NCI-H2081 (cell line): ENCODE measurements around the gene ACOT7.

ENCODE experiments used
- DNase-seq, 2 experiments: peaks; one replicate each; lab custom pipeline; 2025; lab: John Stamatoyannopoulos, UW

Gene ACOT7

DNA sequence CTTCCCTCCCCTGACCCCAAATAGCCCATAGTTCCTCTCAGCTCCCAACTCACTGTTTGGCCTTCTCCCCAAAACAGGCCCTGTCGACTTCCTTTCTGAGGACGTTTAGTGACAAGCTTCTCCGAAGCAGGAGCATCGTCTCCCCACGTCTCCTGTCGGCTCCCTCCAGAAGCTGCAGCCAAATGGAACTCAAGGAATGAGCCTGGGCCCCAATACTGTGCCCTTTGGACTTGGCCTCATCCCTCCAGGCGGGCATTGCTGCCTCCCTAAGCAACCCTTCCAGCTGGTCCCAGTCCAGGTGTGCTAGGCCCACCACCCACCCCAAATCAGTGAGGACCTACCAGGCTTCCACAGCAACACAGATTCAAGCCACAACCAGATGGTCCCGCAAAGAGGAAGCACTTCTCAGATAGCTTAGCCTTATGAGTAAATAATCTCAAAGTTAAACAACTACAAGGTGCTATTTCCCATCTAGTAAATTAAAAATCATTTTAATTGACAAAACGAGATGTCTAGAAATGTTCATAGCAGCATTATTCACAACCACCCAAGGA, 33.0 kb downstream of the ACOT7 start:
- DNase-seq: no peak

DNA sequence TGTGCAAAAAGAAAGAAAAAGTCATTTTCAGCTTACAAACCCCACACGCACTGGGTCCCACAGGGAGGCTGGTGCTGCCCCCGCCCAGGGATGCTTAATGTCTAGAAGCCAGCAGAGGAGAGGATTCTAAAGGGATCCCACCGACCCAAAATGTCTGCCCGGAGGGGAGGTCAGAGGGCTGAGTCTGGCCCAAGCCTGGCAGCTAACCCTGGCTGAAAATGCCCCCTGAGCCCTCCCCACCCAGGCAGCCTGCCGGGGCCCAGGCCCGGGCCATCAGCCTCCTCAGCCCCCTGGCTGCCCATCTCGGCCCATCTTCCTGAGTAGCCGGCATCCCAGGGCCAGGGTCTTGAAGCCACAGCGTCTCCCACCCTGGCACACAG, 33.5 kb downstream of the ACOT7 start:
- no peak for DNase-seq

DNA sequence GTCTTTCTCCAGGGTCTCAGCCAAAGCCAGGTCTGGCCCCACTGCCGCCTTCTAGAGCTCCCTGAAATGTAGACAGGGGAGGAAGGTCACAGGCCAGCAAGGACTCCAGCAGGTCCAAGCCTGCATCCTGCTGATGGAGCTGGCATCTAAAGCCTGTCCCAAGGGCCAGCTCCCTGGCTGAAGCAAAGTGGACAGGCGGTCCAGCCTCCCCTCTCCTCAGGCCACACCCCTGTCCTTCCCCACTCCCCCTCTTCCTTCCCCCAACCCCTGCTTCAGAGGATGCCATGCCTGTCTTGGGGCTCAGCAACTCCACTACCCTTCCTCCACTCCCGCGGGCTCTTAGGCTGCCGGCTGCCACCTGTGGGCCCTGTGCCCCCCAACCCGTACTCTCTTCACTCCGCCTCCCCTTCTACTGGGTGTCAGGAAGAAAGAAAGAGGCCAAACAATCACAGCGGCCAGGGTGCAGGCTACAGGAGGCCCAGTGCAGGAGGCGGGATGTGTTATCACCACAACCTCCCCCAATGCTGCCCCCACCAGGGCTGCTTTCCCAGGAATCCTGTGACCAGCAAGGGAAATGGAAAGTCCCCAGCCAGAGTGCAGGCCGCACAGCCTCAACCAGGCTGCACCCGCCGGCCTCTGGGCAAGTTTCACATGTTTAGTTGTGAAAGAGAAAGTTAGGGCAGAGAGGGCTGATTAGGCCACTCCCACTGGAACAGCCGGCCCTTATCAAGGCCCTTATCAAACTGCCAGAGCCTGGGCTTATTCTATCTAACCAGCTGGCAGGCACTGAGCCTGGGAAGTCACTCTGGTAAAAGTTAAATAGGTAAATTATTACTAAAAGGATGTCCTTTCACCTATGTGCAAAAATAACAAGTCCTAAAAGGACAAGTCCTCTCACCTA, 34.1 kb downstream of the ACOT7 start:
- DNase-seq: no peak

DNA sequence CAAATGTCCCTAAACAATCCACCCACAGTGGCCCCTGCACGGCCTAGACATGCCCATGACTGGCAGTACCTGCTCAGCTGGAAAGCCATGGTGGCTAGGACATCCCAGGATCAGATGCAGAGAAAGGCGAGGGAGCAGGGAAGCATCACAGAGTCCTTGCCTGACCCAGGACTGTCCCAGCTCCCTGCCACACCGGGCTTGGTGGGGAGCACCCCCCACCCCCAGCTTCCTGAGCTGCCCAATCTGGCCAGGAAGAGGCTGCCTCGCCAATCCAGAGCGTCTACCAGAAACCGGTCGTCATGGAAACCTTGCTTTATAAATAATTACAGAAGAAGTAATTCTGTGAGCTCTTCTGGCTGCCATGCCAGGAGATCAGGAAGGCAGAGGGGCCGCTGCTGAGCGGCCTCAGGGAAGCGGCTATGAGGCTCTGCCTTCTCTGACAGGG, 34.8 kb downstream of the ACOT7 start:
- DNase-seq: peak; percentile 36 to 41

DNA sequence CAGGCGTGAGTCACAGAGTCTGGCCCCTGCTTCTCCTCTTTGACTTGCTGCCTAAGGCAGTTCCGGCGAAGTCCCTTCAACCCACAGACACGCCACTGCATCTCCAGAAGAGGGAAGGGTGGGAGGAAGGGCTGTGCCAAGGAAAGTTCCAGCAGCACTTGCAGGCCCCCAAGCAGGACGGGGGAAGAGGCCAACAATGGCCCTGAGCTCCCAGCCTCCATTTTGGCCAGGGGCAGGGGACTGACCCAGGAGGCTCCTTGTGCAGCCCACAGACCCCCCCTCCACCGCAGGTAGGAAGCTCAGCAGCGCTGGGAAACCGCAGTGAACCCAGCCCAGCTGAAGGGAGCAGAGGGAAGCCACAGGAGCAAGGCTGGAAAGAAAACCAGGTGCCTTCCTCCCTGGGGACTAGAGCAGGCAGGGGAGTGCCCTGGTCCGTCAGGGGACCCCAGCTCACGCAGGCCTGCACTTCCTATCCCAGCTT, 35.4 kb downstream of the ACOT7 start:
- no peak for DNase-seq

DNA sequence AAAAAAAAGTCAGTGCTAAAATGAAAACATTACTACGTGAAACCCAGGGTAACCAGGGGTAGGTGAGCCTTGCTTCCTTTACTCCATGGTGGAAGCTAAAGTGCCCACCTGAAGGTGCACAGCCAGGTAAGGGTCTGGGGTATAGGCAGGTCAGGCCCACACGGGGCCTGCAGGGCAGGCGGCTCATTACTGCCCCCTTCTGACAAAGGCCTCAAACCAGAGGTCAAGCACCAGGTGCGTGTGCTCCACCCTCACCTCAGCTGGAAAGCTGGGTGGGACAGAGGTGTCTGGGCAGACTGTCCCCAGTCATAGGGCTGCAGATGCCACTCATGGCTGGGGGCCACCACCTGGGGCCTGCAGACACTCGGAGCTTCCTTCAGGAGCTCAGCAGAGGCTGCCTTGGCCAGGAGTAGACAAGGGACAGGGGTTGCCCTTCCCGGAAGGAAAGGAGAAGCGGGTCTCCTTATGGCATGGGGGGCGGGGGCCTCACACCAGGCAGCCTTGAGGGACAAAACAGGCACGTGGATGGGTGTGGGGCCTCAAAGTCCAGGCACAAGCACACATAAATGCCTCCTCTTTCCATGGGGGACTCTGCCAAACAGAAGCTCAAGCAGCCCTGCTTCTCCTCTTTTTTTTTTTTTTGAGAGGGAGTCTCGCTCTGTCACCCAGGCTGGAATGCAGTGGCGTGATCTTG, 36.2 kb downstream of the ACOT7 start:
- no peak for DNase-seq

DNA sequence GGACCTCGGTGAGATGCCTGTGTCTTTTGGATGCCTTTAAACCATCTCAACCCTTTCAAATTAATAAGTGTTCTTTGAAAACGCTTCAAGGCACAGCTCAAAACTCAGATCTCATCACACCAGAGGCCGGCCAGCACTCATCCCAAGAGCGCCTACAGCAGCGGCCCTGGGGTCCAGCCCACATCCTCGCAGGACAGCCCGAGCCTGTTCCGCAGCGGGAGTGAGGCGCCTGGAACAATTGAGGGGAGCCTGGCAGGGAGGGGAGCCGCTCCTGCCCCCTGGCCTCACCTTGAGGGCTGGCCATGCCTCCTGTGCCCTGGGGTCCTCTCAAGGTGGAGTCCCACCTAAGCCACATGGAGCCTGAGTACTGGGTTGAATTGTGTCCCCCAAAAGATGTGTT, 37.9 kb downstream of the ACOT7 start:
- no peak for DNase-seq

DNA sequence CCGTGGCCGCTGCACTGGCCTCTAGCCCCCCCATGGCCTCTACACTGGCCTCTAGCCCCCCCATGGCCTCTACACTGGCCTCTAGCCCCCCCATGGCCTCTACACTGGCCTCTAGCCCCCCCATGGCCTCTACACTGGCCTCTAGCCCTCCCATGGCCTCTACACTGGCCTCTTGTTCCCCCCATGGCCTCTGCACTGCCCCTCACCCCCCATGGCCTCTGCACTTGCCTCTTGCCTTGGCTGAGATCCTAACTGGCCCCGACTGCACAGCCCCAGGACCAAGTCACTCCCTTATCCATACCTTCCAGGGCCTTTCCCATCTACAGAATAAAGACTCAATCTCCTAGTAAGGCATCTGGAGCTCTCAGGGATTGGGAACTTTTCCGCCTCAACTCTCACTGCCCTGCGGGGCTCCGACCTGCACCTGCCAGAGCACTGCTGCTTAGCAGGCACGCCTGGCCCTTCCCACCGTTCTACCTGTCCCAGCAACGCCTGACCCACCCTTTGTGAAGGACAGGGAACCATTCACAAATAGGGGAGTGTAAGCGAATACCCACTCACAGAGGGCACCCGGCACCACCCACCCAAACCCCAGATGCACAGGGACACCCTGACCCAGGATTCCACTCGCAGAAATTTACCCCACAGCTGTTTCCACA, 38.8 kb downstream of the ACOT7 start:
- DNase-seq: no peak

DNA sequence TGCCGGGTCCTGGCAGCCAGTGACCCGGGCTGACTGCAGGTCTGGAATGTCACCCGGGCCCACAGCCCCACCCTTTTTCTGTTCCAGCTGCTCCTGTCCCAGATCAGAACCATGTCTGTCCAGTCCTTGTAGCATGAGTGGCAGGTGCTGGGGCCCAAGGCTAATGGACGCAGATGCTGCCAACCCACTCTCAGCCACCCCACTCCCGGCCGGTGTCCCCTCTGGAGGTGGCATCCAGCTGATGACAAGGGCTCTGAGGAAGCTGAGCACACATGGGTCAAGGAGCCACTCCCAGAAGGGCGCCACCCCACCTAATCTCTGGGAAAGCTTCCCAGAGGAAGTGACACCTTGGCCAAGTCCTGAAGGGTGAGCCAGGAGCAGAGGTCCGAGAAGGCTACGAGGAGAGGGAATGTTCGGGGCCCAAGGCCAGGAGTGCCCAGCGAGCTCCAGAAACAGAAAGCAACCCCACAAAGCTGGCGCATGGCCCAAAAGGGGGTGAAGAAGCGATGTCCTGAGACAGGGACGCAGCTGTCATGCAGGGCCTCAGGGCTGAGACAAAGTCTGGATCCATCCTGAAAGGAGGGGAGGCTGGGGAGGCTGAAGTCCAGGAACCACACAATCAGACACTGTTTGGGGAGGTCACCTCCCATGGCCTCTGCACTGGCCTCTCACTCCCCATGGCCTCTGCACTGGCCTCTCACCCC, 39.5 kb downstream of the ACOT7 start:
- no peak for DNase-seq

DNA sequence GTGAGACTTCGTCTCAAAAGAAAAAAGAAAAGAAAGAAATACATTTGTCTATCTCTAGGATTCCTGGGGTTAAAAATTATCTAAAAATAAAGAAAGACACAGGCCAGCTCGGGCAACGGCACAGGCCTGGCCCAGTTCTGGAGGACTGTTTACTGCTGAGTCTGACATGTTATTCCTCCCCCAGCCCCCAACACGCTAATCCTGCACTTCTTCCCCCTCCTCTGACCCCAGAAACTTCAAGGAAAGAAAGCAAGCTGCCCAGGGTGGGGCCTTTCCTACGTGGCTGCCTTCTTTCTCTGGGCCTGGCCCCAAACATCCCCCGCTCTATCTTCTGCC, 40.0 kb downstream of the ACOT7 start:
- DNase-seq: no peak

DNA sequence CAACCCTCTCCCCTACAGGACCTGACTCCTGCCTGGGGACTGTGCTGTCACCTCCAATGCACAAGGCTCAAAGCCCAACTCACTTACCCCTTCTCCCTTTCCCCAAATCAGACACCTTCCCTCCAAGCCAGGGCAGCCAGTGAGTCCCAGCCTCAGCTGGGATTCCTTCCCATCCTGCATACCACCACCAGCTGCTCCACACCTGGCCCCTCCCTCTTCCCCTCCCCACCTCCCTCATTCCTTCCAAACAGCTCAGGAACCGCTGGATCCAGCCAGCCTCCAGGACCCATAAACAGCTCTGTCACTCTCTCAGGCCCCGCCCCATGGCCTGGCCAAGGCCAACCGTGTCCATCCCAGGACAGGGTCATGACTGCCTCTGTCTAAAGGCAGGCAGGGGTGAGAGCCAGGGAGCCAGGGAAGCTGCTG, 41.4 kb downstream of the ACOT7 start:
- DNase-seq: no peak

DNA sequence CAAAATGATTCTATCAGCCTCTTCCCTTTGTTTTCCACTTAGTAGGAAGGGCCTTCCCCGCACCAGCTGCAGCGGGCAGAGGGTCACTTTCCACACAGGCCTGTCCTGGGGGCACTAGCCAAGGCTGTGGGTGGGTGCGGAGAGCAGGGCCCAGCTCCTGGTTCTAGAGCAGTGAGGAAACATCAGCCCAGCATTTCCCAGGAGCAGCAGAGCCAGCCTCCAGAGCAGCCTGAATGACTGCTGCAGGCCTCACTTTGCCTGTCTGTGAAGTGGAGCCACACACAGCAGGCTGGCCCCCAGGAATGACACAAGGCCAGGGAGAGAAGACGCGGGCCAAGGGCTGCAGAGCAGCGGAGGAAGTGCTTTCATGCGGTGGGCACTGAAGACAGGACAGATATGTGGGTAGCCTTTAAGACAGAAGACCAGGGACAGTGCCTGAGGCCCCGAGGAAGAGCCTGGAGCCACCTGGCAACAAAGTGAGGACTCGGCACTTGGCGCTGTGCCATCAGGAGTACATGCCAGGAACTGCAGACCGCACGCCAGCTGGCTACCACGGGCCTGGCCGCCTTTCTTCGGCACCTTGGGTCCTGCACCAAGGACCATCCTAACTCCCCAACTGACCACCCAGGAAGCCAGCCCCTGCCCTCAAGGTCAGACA, 42.0 kb downstream of the ACOT7 start:
- peak in 1 of 2 experiments; percentile 40 for DNase-seq

DNA sequence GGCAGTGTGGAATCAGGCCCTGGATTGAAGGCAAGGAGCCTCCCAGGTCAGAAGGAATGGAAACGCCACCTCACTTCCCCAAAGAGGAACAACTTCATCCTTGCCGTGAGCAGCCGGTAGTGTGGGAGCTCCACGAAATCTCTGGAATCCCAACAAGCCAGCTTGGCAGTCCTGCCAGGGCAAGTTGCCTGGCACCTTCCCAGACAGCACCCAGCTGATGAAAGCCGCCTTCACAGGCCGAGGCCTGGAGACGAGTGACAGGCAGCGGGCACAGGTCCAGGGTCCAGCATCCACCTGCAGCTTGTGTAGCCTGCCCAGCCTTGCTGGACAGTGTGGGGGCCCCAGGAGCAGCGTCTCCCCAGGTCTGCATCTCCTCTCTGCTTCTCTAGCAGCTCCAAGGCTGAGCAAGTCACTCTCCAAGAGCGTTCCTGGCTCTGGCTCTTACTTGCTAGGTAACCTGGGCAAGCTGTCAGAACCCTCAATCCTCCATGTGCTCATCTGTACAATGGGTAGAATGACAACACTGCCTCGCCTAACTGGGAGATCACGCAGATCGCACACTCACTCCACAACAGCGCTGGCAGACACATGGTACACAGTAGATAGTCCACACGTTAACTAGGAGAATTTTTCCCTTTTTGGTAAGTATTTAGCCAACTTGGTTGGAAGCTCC, 43.0 kb downstream of the ACOT7 start:
- DNase-seq: no peak

DNA sequence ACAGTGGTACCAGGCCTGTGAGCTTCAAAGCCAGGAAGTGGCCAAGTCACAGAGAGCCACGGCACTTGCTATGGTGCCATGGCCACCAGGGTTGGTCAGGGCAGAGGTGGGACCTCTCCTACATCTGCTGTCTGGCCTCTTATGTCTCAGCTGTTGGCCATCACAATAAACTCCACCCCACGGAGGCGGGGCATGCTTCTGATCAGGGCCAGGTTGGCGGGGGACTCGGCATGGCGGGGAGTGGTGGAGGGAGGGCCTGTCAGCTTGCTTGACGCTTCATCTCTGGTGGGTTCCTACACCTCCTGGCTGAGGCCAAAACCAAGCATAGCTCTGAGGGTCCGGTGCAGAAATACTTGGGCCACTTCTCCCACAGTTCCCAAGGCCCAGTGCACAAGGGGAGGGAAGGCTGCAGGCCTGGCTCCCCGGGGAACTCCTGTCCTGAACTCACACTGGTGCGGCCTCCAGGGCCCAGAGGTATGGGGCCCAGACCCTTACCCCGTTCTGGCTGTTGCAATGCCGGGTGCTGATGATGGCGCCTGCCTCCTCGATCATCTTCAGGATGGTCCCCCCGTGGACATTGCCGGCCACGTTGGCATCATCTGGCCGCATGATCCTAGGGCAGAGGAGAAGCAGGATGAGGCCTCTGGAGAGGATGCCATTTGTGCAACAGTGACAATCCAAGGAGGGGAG, 44.2 kb downstream of the ACOT7 start:
- no peak for DNase-seq

DNA sequence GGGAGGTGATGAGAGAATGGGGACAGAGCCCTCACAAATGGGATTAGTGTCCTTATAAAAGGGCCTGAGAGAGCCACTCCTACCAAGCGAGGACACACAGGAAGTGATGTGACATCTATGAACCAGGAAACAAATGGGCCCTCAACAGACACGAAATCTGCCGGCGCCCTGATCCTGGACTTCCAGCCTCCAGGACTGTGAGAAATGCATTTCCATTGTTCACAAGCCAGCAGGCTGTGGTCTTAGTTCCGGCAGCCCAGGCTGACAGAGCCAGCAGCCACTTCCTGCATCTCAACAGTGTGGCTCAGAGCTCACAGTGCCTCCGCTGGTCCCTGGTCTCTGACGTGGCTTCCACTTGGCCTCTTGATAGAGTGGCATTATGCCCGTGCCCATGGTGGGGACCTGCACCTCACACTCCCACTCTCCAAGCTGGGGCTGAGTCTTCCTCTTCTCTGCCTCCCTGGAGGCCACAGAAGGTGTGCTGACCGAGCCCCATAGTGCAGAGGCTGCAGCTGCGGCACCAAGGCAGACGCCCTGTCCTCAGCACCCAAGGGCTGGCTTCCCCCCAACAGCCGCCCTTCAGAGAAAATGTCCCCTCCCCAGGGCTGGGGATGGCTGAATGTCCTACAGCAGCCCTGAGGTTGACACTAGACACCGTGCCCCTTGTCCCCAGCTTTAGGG, 44.9 kb downstream of the ACOT7 start:
- no peak for DNase-seq

DNA sequence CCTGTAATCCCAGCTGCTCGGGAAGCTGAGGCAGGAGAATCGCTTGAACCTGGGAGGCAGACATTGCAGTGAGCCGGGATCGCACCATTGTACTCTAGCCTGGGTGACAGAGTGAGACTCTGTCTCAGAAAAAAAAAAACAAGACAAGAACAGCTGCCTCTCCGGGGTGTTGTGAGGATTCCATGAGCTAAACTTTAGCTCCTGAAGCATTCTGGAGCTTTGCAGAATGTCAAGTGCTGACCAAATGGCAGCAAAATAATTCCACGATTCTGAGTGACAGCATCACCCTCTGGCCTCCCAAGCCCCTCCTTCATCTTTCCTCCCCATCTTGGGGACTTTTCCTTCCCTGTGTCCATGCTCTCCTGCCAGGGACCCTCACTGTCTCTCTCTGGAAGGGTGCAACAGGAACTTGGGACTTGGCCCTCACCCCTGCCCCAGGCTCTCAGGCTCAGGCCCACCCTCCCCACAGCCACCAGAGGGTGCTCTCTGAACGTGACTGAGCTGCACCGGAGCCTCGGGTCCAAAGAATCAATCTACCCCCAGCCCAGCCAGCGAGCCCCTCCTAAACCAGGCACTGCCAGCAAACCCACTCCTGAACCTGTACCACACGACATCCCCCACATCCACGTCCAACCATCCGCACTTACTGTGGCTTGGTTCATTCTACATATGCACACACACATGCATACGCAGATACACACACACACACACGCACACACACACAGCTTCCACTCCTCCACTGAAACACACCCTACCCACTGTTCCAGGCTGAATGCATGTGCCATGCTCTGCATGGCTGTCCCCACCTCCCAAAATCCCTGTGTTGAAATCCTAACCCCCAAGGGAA, 45.7 kb downstream of the ACOT7 start:
- peak; percentile 30 to 45 for DNase-seq

DNA sequence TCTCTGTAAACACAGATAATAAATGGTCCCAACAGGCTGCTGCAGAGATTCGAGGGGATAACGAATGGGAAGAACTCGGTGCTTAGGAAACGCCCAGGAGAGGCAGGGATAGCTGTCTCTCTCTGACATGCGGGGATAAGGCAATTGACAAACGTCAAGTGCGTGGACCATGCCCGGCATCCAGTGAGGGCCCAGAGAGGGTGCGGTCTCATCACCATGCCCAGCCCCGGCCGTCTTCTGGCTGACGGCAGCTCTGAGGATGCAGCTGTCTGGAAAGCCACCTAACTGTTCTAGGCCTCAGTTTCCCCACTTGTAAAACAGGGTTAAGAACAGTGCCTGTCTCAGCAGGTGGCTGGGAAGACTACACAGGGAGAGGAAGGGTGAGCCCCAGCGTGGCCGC, 48.1 kb downstream of the ACOT7 start:
- no peak for DNase-seq

DNA sequence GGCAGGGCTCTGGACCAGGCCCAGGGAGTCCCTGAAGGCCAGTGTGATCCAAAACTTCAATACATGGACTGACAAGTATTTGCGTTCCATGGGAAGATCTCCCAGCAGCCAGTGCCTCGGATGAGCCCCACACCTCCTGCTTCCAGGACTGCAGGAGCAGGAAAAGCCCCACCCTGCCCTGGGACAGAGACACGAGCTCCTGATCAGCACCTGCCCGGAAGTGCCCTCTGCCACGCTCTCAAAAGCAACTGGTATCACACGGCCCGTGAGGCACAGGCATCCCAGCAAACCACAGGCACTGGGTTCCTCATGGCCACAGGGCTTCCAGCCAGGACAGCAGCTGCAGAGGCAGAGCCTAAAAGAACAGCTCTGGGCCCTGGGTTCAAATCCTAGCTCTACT, 48.6 kb downstream of the ACOT7 start:
- DNase-seq: no peak
